K562 (cell line): ENCODE results near the gene MLXIPL. TPM values are rescaled to one million over a fixed set of nuclear protein-coding genes. Genes with fewer than 3 reads are reported as not detected.

ENCODE experiments used
- ATAC-seq: fragments of 200-7000 bp; cut with Tn5 transposase; 3 replicates; pipeline ENCODE4 v1.9.1; 2020; ENCODE audit warnings: moderate library complexity
- BruUV-seq: library from RNA; stranded (reverse); fragments of 400-500 nt; replicated peaks from 2 replicates; lab custom pipeline; 2021; lab: Mats Ljungman, UMichigan
- CTCF ChIA-PET: fragments of 300-600 bp; formaldehyde crosslinking; extraction: SDS; loops from one replicate; lab custom pipeline; 2021; ENCODE audit warnings: low intra/inter-chr PET ratio; lab: Yijun Ruan, JAX
- POLR2A ChIA-PET: fragments of 300-600, 350-650 bp; sonication (Branson Sonifier 250); formaldehyde crosslinking; extraction: SDS; loops from one replicate; lab custom pipeline; 2021; ENCODE audit warnings: antibody characterized with exemption, inconsistent platforms; lab: Yijun Ruan, JAX
- DNase-seq, 4 experiments: peaks; one replicate each; pipeline versions ENCODE4 v3.0.0 to v3.0.0-alpha.2; 2011 to 2018; ENCODE audit warnings: low spot score in 3 of 4, mixed read lengths in 3 of 4; ENCODE audit errors: extremely low read depth in 1 of 4
- FAIRE-seq: peaks from 2 replicates; lab custom pipeline; 2011; peaks lifted over from hg19 to GRCh38; lab: Jason Lieb, UNC
- H2AFZ ChIP-seq: 2 replicates; pipeline ENCODE4 v1.6.0; 2011; ENCODE audit warnings: low read depth, low read length, control low read depth, inconsistent platforms
- H3K27ac ChIP-seq: fragments of 200-600 bp; 3 replicates; pipeline ENCODE4 v1.8.0; 2011; ENCODE audit warnings: low read depth, mild to moderate bottlenecking, control low read depth, inconsistent platforms, low read length, moderate library complexity, mixed read lengths; ENCODE audit errors: extremely low read depth
- H3K27me3 ChIP-seq, 2 experiments: fragments of 300-600 bp in 1 of 2; 2 replicates in 1 of 2; 3 replicates in 1 of 2; pipeline versions ENCODE4 v1.6.0 to v1.8.0; 2011; ENCODE audit warnings: inconsistent platforms in 2 of 2, low read length in 2 of 2, mild to moderate bottlenecking in 1 of 2, mixed read lengths in 1 of 2, moderate library complexity in 1 of 2; ENCODE audit not compliant: control insufficient read depth in 2 of 2, insufficient read depth in 2 of 2
- H3K36me3 ChIP-seq: fragments of 300-600 bp; 3 replicates; pipeline ENCODE4 v1.8.0; 2011; ENCODE audit warnings: mild to moderate bottlenecking, low read length, inconsistent platforms; ENCODE audit not compliant: control insufficient read depth, insufficient read depth
- H3K4me1 ChIP-seq, 2 experiments: fragments of 200-600 bp in 1 of 2; replicated peaks in 1 of 2; 2 replicates in 1 of 2; 3 replicates in 1 of 2; pipeline versions ENCODE4 v1.5.1 to v1.8.0; 2011; ENCODE audit warnings: inconsistent platforms in 2 of 2, low read length in 2 of 2, mild to moderate bottlenecking in 1 of 2, mixed read lengths in 1 of 2, moderate library complexity in 1 of 2; ENCODE audit not compliant: control insufficient read depth in 2 of 2, insufficient read depth in 2 of 2
- H3K4me2 ChIP-seq: 2 replicates; pipeline ENCODE4 v1.6.1; 2011; ENCODE audit warnings: low read length, control low read depth, inconsistent platforms, mixed read lengths; ENCODE audit not compliant: insufficient read depth
- H3K4me3 ChIP-seq: fragments of 200-600 bp; sonication (generic), shearing (Covaris generic); 2 replicates; pipeline ENCODE4 v1.5.1; 2016; ENCODE audit warnings: control low read depth, inconsistent platforms
- H3K79me2 ChIP-seq: fragments of 200-600 bp; 3 replicates; pipeline ENCODE4 v1.8.0; 2011; ENCODE audit warnings: low read length, inconsistent platforms; ENCODE audit not compliant: control insufficient read depth, insufficient read depth
- H3K9ac ChIP-seq, 2 experiments: 2 replicates each; pipeline versions ENCODE4 v1.6.0 to v1.6.1; 2011; ENCODE audit warnings: low read depth in 2 of 2, low read length in 2 of 2, control low read depth in 1 of 2, inconsistent platforms in 1 of 2, mild to moderate bottlenecking in 1 of 2, mixed read lengths in 1 of 2; ENCODE audit not compliant: insufficient read depth in 1 of 2
- H3K9me1 ChIP-seq: one replicate; pipeline ENCODE4 v1.6.0; 2011; ENCODE audit warnings: inconsistent platforms, mild to moderate bottlenecking, low read length, moderate library complexity; ENCODE audit not compliant: control insufficient read depth, insufficient read depth
- H3K9me3 ChIP-seq: replicated peaks from 2 replicates; pipeline ENCODE4 v1.5.1; 2011; ENCODE audit warnings: low read depth, low read length, inconsistent platforms; ENCODE audit not compliant: control insufficient read depth, insufficient read depth
- H4K20me1 ChIP-seq: replicated peaks from 2 replicates; pipeline ENCODE4 v1.6.1; 2011; ENCODE audit warnings: low read length, inconsistent platforms, mixed read lengths; ENCODE audit not compliant: control insufficient read depth, insufficient read depth
- BACH1 ChIP-seq: fragments of 200-800 bp; sonication (Bioruptor generic); IDR thresholded peaks from 2 replicates; pipeline ENCODE4 v1.6.1; 2016; ENCODE audit warnings: missing genetic modification characterization, missing compliant biosample characterization
- CBFA2T3 ChIP-seq: fragments of 450-650 bp; IDR thresholded peaks from 2 replicates; pipeline ENCODE4 v1.6.1; 2017
- FOXJ3 ChIP-seq: sonication (generic); formaldehyde crosslinking; IDR thresholded peaks from 2 replicates; pipeline ENCODE4 v1.4.0; 2020; ENCODE audit warnings: mild to moderate bottlenecking, missing genetic modification reagents
- FOXP1 ChIP-seq: sonication (generic); formaldehyde crosslinking; IDR thresholded peaks from 2 replicates; pipeline ENCODE4 v1.8.0; 2022; ENCODE audit warnings: mild to moderate bottlenecking, missing genetic modification reagents
- KDM5B ChIP-seq: fragments of 200-600 bp; sonication (generic); IDR thresholded peaks from 2 replicates; pipeline ENCODE4 v1.6.1; 2012; ENCODE audit warnings: low read depth, mild to moderate bottlenecking, moderate library complexity, low read length, control low read depth, inconsistent platforms; ENCODE audit not compliant: insufficient replicate concordance
- NBN ChIP-seq: fragments of 450-650 bp; IDR thresholded peaks from 2 replicates; pipeline ENCODE4 v1.6.1; 2016; ENCODE audit warnings: low read depth, mild to moderate bottlenecking
- NFATC3 ChIP-seq: fragments of 450-650 bp; IDR thresholded peaks from 2 replicates; pipeline ENCODE4 v1.6.1; 2017; ENCODE audit warnings: mild to moderate bottlenecking
- POLR2G ChIP-seq: fragments of 200-400 bp; formaldehyde crosslinking; IDR thresholded peaks from 2 replicates; pipeline ENCODE4 v1.6.1; 2017; ENCODE audit warnings: low read depth, mild to moderate bottlenecking, antibody characterized with exemption, low read length, moderate library complexity
- RAD21 ChIP-seq, 2 experiments: fragments of 250-450 bp in 1 of 2; fragments of 450-650 bp in 1 of 2; sonication (Bioruptor Pico) in 1 of 2; formaldehyde crosslinking in 1 of 2; IDR thresholded peaks in 1 of 2; conservative IDR thresholded peaks in 1 of 2; 2 replicates each; pipeline versions ENCODE4 v1.4.0 to v1.8.0; 2020 to 2022; ENCODE audit warnings: mild to moderate bottlenecking in 2 of 2, moderate library complexity in 1 of 2
- ZNF589 ChIP-seq: fragments of 200-800 bp; sonication (Bioruptor generic); IDR thresholded peaks from 2 replicates; pipeline ENCODE4 v1.6.1; 2016; ENCODE audit warnings: low read depth, missing genetic modification characterization, missing compliant biosample characterization
- WGBS: fragments of 100-300 bp; shearing (Covaris generic); methylation state at CpG from one replicate; pipeline ENCODE4 v1.1.6; 2016; ENCODE audit warnings: low coverage, mixed read lengths; ENCODE audit not compliant: insufficient coverage; ENCODE audit errors: missing lambda C conversion rate; 5-methylcytosine and 5-hydroxymethylcytosine counted together
- in situ Hi-C: fragments of 300-500 bp; cut with MboI; formaldehyde crosslinking; loops from 4 replicates; pipeline ENCODE4 v1.15.0; 2018; ENCODE audit warnings: inconsistent platforms, mixed read lengths
- intact Hi-C: fragments of 100-400 bp; cut with micrococcal nuclease; formaldehyde crosslinking; loops from 2 replicates; pipeline ENCODE4 v1.14.2; 2022
- polyA plus RNA-seq, 8 experiments: library from polyadenylated mRNA; depleted of rRNA in 4 of 8; stranded (reverse) in 5 of 8; unstranded in 3 of 8; fragments of >200 nt; fragmentation: Nextera tagmentation in 2 of 8; fragmentation: Illumina TruSeq in 1 of 8; extraction: Ambion mirVana in 2 of 8; extraction: Trizol in 1 of 8; gene quantifications; 2 replicates each; pipeline versions ENCODE4 v1.2.1 to v1.2.3, GENCODE V29; 2011 to 2014; ENCODE audit warnings: inconsistent platforms in 1 of 8, missing spikeins in 1 of 8
- total RNA-seq, 7 experiments: library from RNA; depleted of rRNA in 6 of 7; stranded (reverse); fragments of >200 nt in 6 of 7; fragmentation: Illumina TruSeq in 2 of 7; extraction: Trizol in 2 of 7; gene quantifications; 2 replicates each; pipeline versions ENCODE4 v1.2.1 to v1.2.3, GENCODE V29; 2011 to 2021; ENCODE audit warnings: low replicate concordance in 1 of 7
- TF ChIP-seq, protein P1 (sequence below): fragments of 250-450 bp; sonication (Bioruptor Pico); IDR thresholded peaks from 2 replicates; pipeline ENCODE4 v1.9.0; 2021; ENCODE audit warnings: mild to moderate bottlenecking

The MLXIPL gene
- total and polyA plus RNA-seq, 9 of the 15 experiments (the other 6 are each of a cell fraction or from before 2014, with no cell fraction given): 0.11 to 18.4 (median 1.4) TPM

DNA sequence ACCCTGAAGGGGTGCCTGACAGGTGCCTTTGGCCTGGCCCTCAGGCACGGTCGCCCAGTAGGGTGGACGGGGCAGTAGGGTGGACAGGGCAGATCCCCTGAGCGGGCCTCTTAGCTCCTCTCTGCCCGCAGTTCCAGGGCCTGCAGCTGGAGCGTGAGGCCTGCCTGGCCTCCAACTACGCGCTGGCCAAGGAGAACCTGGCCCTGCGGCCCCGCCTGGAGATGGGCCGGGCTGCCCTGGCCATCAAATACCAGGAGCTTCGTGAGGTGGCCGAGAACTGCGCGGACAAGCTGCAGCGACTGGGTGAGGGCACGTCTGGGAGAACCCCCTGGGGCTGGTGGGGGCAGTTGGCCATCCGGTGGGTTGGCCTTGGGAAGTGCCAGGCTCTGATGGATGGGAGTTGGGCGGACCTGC is 45.0 kb upstream of the MLXIPL start:
- Histone ChIP-seq H2AFZ (no peak overlapping the region), H3K27me3 (no peaks in the 10 kb centered on the region), H4K20me1 (no peaks in the 10 kb centered on the region; the same call in 1 of the 2 replicates), H3K9me1 (no peaks in the 10 kb centered on the region), H3K4me3 (no peak overlapping the region), H3K9ac (no peak overlapping the region), H3K36me3 (no peaks in the 10 kb centered on the region), H3K9me3 (no peaks in the 10 kb centered on the region), H3K79me2 (no peaks in the 10 kb centered on the region), H3K4me1 (peaks cover 8 to 42% of the 10 kb centered on the region in 2 experiments), H3K4me2 (no peak overlapping the region), H3K27ac (no peak overlapping the region)
- no TSS peak for BruUV-seq
- 70% methylated on average over 19 of the region's 19 CpGs for WGBS
- no peak for FAIRE-seq
- no peak for ATAC-seq
- TF ChIP-seq NFATC3 (no peak), BACH1 (tag) (no peak), POLR2G (peak; percentile 40; the same call in 1 of the 2 replicates)
- TF ChIP-seq, protein P1, sequence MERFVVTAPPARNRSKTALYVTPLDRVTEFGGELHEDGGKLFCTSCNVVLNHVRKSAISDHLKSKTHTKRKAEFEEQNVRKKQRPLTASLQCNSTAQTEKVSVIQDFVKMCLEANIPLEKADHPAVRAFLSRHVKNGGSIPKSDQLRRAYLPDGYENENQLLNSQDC (CRISPR knock-in tag): no peak
- no peak for DNase-seq
- intact Hi-C loops: loop anchor here (2.0 to 5.0 kb wide), 2 partner anchors 56 to 63 kb away; no protein-coding TSS in a partner anchor
- in situ Hi-C loops: no loop called here
- CTCF ChIA-PET: interaction anchor here (2.9 kb wide), 1 partner anchor 62 kb away, joined by 24 read pairs; no protein-coding TSS in a partner anchor
- POLR2A ChIA-PET: interaction anchor here (0.5 to 1.5 kb wide), 4 partner anchors 9 to 65 kb away, joined by 3 read pairs; no protein-coding TSS in a partner anchor

DNA sequence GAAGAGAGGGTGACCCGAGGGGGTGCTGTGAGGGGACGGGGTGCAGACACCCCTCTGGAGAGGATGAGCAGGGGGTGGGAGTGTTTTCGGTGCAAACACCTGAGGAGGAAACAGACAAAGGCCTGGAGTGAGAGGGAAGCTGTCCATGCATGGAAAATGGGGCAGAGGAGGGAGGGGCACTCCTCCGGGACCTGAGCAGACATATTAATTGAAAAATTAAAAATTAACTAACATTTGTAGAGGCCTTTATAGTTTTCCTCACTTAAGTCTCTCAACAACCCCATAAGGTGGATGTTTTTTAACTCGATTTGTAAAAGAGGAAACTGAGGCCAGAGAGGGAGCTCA is 44.5 kb upstream of the MLXIPL start:
- no peak for ATAC-seq
- Histone ChIP-seq H2AFZ (no peak overlapping the region), H3K9ac (peak overlapping the region in 1 of 2 experiments; percentile 90; a peak in 1 of 4 replicates), H3K9me1 (no peaks in the 10 kb centered on the region), H3K4me3 (no peak overlapping the region), H4K20me1 (no peaks in the 10 kb centered on the region; the same call in 1 of the 2 replicates), H3K4me1 (peaks cover 9 to 42% of the 10 kb centered on the region in 2 experiments), H3K27me3 (no peaks in the 10 kb centered on the region), H3K4me2 (peak overlapping the region; percentile 25; the same call in 1 of the 2 replicates), H3K9me3 (no peaks in the 10 kb centered on the region), H3K36me3 (no peaks in the 10 kb centered on the region), H3K27ac (no peak overlapping the region), H3K79me2 (no peaks in the 10 kb centered on the region)
- WGBS: 26% methylated on average over 5 of the region's 5 CpGs
- POLR2A ChIA-PET: interaction anchor here (0.5 to 1.5 kb wide), 4 partner anchors 15 to 65 kb away, joined by 3 read pairs; no protein-coding TSS in a partner anchor
- CTCF ChIA-PET: interaction anchor here (2.9 kb wide), 1 partner anchor 62 kb away, joined by 24 read pairs; no protein-coding TSS in a partner anchor
- no peak for DNase-seq
- no TSS peak for BruUV-seq
- intact Hi-C loops (loop anchor here (2.0 to 5.0 kb wide), 2 partner anchors 56 to 63 kb away; no protein-coding TSS in a partner anchor), in situ Hi-C loops (no loop called here)
- no peak for FAIRE-seq
- no peak for TF ChIP-seq FOXP1 (CRISPR knock-in tag)
- TF ChIP-seq RAD21 (CRISPR knock-in tag; conservative IDR thresholded peaks at IDR 0.05 in 1 of 2, IDR thresholded peaks at IDR 0.05 in 1 of 2): no peak
- TF ChIP-seq ZNF589: no peak
- no peak for TF ChIP-seq KDM5B
- TF ChIP-seq NBN: no peak
- TF ChIP-seq CBFA2T3: no peak
- TF ChIP-seq FOXJ3 (CRISPR knock-in tag): no peak
